GM12874 (cell line): ENCODE results near the gene THSD7A.

Experiments
- CTCF ChIP-seq: IDR thresholded peaks from 2 replicates; pipeline ENCODE4 v1.5.1; 2011; ENCODE audit warnings: low read depth, mild to moderate bottlenecking, control low read depth, low read length, moderate library complexity; ENCODE audit not compliant: insufficient read depth

Gene THSD7A

GRCh38 chr7:11751807-11752389 lies 80.1 kb downstream of the THSD7A start:
- no peak for TF ChIP-seq CTCF

GRCh38 chr7:11751315-11751714 lies 80.7 kb downstream of the THSD7A start:
- no peak for TF ChIP-seq CTCF

- no peak for TF ChIP-seq CTCF
These were observed 81.8 kb downstream of the THSD7A start for GRCh38 chr7:11750191-11750590.

- no peak for TF ChIP-seq CTCF
These were observed 82.4 kb downstream of the THSD7A start for GRCh38 chr7:11749629-11750028.

GRCh38 chr7:11748884-11749283 lies 83.1 kb downstream of the THSD7A start:
- no peak for TF ChIP-seq CTCF

GRCh38 chr7:11747715-11748485 lies 84.1 kb downstream of the THSD7A start:
- TF ChIP-seq CTCF = no peak

- TF ChIP-seq CTCF = no peak
These were observed 85.4 kb downstream of the THSD7A start for GRCh38 chr7:11746591-11746990.
